Activated T-helper 1 cell treated with anti-CD3 and anti-CD28 coated beads, Interleukin-12 subunit alpha, Interleukin-12 subunit beta, Interleukin-2, Interleukin-4 antibody, amounts not matched to agents 30 ng/mL and 10 ng/mL and 1 ng/mL, durations not matched to agents 14 hours and 24 hours and 36 hours (primary cell): Measurements from ENCODE around the gene LAMC2. TPM values are rescaled to one million over a fixed set of nuclear protein-coding genes. Genes with fewer than 3 reads are reported as not detected.
"Not testable (repeated sequence)": the region's sequence is repeated elsewhere in the genome, so short reads cannot be mapped to it uniquely, and the experiment has no call there.

Experiments
- DNase-seq: peaks from one replicate; pipeline ENCODE4 v3.0.0; 2021; ENCODE audit warnings: low spot score
- H3K27ac Mint-ChIP-seq: one replicate; pipeline ENCODE4 v1.8.0; 2021; ENCODE audit warnings: mild to moderate bottlenecking, mixed read lengths
- H3K27me3 Mint-ChIP-seq: one replicate; pipeline ENCODE4 v1.8.0; 2022; ENCODE audit warnings: mild to moderate bottlenecking, moderate library complexity, mixed read lengths; ENCODE audit not compliant: insufficient read depth
- H3K36me3 Mint-ChIP-seq: one replicate; pipeline ENCODE4 v1.8.0; 2021; ENCODE audit warnings: low read depth, mixed read lengths
- H3K4me1 Mint-ChIP-seq: one replicate; pipeline ENCODE4 v1.8.0; 2021; ENCODE audit warnings: low read depth, mixed read lengths
- H3K4me3 Mint-ChIP-seq: one replicate; pipeline ENCODE4 v1.8.0; 2021; ENCODE audit warnings: mild to moderate bottlenecking, moderate library complexity, mixed read lengths
- H3K9me3 Mint-ChIP-seq: one replicate; pipeline ENCODE4 v1.8.0; 2021; ENCODE audit warnings: mixed read lengths
- intact Hi-C: fragments of 100-400 bp; cut with micrococcal nuclease; formaldehyde crosslinking; loops from one replicate; pipeline ENCODE4 v1.15.1; 2024
- total RNA-seq: library from RNA; stranded (reverse); gene quantifications from 2 replicates; pipeline ENCODE4 v1.2.3, GENCODE V29; 2022

LAMC2 gene
- total RNA-seq, 1 donor from 2014 or later = 0.16 TPM

- no peak overlapping the region for H3K27ac Mint-ChIP-seq
- no peaks in the 10 kb centered on the region for H3K9me3 Mint-ChIP-seq
- no peaks in the 10 kb centered on the region for H3K36me3 Mint-ChIP-seq
- intact Hi-C loops = no loop called here
- H3K4me1 Mint-ChIP-seq = no peaks in the 10 kb centered on the region
- peaks cover 3% of the 10 kb centered on the region for H3K27me3 Mint-ChIP-seq
- H3K4me3 Mint-ChIP-seq = no peak overlapping the region
- no peak for DNase-seq
These were observed 86.4 kb downstream of the LAMC2 start for GRCh38 chr1:183272390-183272848.

- DNase-seq = no peak
- Mint-ChIP-seq H3K4me1 (no peaks in the 10 kb centered on the region), H3K4me3 (no peak overlapping the region), H3K9me3 (no peaks in the 10 kb centered on the region), H3K27ac (no peak overlapping the region), H3K27me3 (peaks cover 5% of the 10 kb centered on the region), H3K36me3 (no peaks in the 10 kb centered on the region)
- intact Hi-C loops = no loop called here
These were observed 87.2 kb downstream of the LAMC2 start for GRCh38 chr1:183273300-183273699.

GRCh38 chr1:183273984-183274383 is 87.9 kb downstream of the LAMC2 start:
- H3K27ac Mint-ChIP-seq, H3K9me3 Mint-ChIP-seq, intact Hi-C loops, H3K27me3 Mint-ChIP-seq, H3K36me3 Mint-ChIP-seq, H3K4me1 Mint-ChIP-seq, DNase-seq, H3K4me3 Mint-ChIP-seq: not testable (repeated sequence)

- intact Hi-C loops = no loop called here
- Mint-ChIP-seq H3K36me3 (no peaks in the 10 kb centered on the region), H3K9me3 (no peaks in the 10 kb centered on the region), H3K4me3 (no peak overlapping the region), H3K27me3 (peaks cover 7% of the 10 kb centered on the region), H3K27ac (no peak overlapping the region), H3K4me1 (peaks cover 6% of the 10 kb centered on the region)
- DNase-seq = no peak
These were observed 88.8 kb downstream of the LAMC2 start for GRCh38 chr1:183274836-183275235.

- no peaks in the 10 kb centered on the region for H3K9me3 Mint-ChIP-seq
- DNase-seq = no peak
- intact Hi-C loops = no loop called here
- no peak overlapping the region for H3K4me3 Mint-ChIP-seq
- peaks cover 6% of the 10 kb centered on the region for H3K4me1 Mint-ChIP-seq
- peaks cover 5% of the 10 kb centered on the region for H3K27me3 Mint-ChIP-seq
- no peak overlapping the region for H3K27ac Mint-ChIP-seq
- H3K36me3 Mint-ChIP-seq = no peaks in the 10 kb centered on the region
These were observed 89.3 kb downstream of the LAMC2 start for GRCh38 chr1:183275322-183275721.

GRCh38 chr1:183276386-183277080 is 90.5 kb downstream of the LAMC2 start:
- Mint-ChIP-seq H3K9me3 (no peaks in the 10 kb centered on the region), H3K4me3 (no peak overlapping the region), H3K4me1 (peaks cover 6% of the 10 kb centered on the region), H3K27ac (no peak overlapping the region), H3K27me3 (peaks cover 5% of the 10 kb centered on the region), H3K36me3 (no peaks in the 10 kb centered on the region)
- intact Hi-C loops = no loop called here
- DNase-seq = no peak

- Mint-ChIP-seq H3K4me1 (peaks cover 6% of the 10 kb centered on the region), H3K9me3 (no peaks in the 10 kb centered on the region), H3K4me3 (no peak overlapping the region), H3K36me3 (no peaks in the 10 kb centered on the region), H3K27ac (no peak overlapping the region), H3K27me3 (peaks cover 5% of the 10 kb centered on the region)
- intact Hi-C loops = no loop called here
- DNase-seq = no peak
These were observed 92.0 kb downstream of the LAMC2 start for GRCh38 chr1:183277821-183278738.

- no peak overlapping the region for H3K4me3 Mint-ChIP-seq
- H3K27me3 Mint-ChIP-seq = peaks cover 5% of the 10 kb centered on the region
- H3K27ac Mint-ChIP-seq = no peak overlapping the region
- no peaks in the 10 kb centered on the region for H3K9me3 Mint-ChIP-seq
- H3K4me1 Mint-ChIP-seq = peaks cover 6% of the 10 kb centered on the region
- no peaks in the 10 kb centered on the region for H3K36me3 Mint-ChIP-seq
- no peak for DNase-seq
- intact Hi-C loops = no loop called here
These were observed 92.9 kb downstream of the LAMC2 start for GRCh38 chr1:183278739-183279591.

- intact Hi-C loops = no loop called here
- Mint-ChIP-seq H3K4me1 (peaks cover 6% of the 10 kb centered on the region), H3K36me3 (no peaks in the 10 kb centered on the region), H3K27me3 (peaks cover 5% of the 10 kb centered on the region), H3K4me3 (no peak overlapping the region), H3K9me3 (no peaks in the 10 kb centered on the region), H3K27ac (no peak overlapping the region)
- no peak for DNase-seq
These were observed 93.8 kb downstream of the LAMC2 start for GRCh38 chr1:183279835-183280234.

- no peak overlapping the region for H3K27ac Mint-ChIP-seq
- no peak overlapping the region for H3K4me3 Mint-ChIP-seq
- intact Hi-C loops = loop anchor here (1.0 kb wide), 5 partner anchors 262 to 635 kb away; no protein-coding TSS in a partner anchor
- H3K36me3 Mint-ChIP-seq = no peaks in the 10 kb centered on the region
- H3K4me1 Mint-ChIP-seq = peaks cover 6% of the 10 kb centered on the region
- no peak for DNase-seq
- H3K27me3 Mint-ChIP-seq = peaks cover 5% of the 10 kb centered on the region
- H3K9me3 Mint-ChIP-seq = no peaks in the 10 kb centered on the region
These were observed 95.0 kb downstream of the LAMC2 start for GRCh38 chr1:183281039-183281438.

- H3K36me3 Mint-ChIP-seq = no peaks in the 10 kb centered on the region
- H3K4me1 Mint-ChIP-seq = peaks cover 6% of the 10 kb centered on the region
- H3K27ac Mint-ChIP-seq = no peak overlapping the region
- no peaks in the 10 kb centered on the region for H3K9me3 Mint-ChIP-seq
- peaks cover 5% of the 10 kb centered on the region for H3K27me3 Mint-ChIP-seq
- H3K4me3 Mint-ChIP-seq = no peak overlapping the region
- intact Hi-C loops = loop anchor here (1.0 kb wide), 5 partner anchors 262 to 635 kb away; no protein-coding TSS in a partner anchor
- DNase-seq = peak; percentile 50
These were observed 95.6 kb downstream of the LAMC2 start for GRCh38 chr1:183281553-183282091.

GRCh38 chr1:183282101-183282855 is 96.2 kb downstream of the LAMC2 start:
- H3K27me3 Mint-ChIP-seq = peaks cover 5% of the 10 kb centered on the region
- H3K4me3 Mint-ChIP-seq = no peak overlapping the region
- no peaks in the 10 kb centered on the region for H3K36me3 Mint-ChIP-seq
- no peak for DNase-seq
- H3K9me3 Mint-ChIP-seq = no peaks in the 10 kb centered on the region
- peaks cover 6% of the 10 kb centered on the region for H3K4me1 Mint-ChIP-seq
- H3K27ac Mint-ChIP-seq = no peak overlapping the region
- intact Hi-C loops = no loop called here
